ENCODE results near the gene MKI67.
A peak's percentile ranks its signal among the peaks of the same experiment; 100 is the strongest.

MKI67 gene

GRCh38 chr10:128137877-128138276, 11.7 kb upstream of the MKI67 start:
- H3K4me3 ChIP-seq (ENCODE audit: low read depth, low read length): no peak overlapping the region
- TF ChIP-seq CTCF (IDR thresholded peaks at IDR 0.05; ENCODE audit: low read depth, low read length): no peak
- DNase-seq (ENCODE audit: low read depth, low spot score): no peak
- in situ Hi-C loops (cut with HindIII; ENCODE audit: low sequenced_read_pairs): no loop called here

GRCh38 chr10:128130051-128130450, 3.8 kb upstream of the MKI67 start:
- TF ChIP-seq CTCF (IDR thresholded peaks at IDR 0.05; ENCODE audit: low read depth, low read length): no peak
- H3K4me3 ChIP-seq (ENCODE audit: low read depth, low read length): no peak overlapping the region
- DNase-seq (ENCODE audit: low read depth, low spot score): no peak
- in situ Hi-C loops (cut with HindIII; ENCODE audit: low sequenced_read_pairs): no loop called here

- in situ Hi-C loops (cut with HindIII; ENCODE audit: low sequenced_read_pairs): no loop called here
- H3K4me3 ChIP-seq (ENCODE audit: low read depth, low read length): no peak overlapping the region
- no peak for TF ChIP-seq CTCF (IDR thresholded peaks at IDR 0.05; ENCODE audit: low read depth, low read length)
- DNase-seq (ENCODE audit: low read depth, low spot score): no peak
Observed at GRCh38 chr10:128128582-128128981, 2.4 kb upstream of the MKI67 start.

- in situ Hi-C loops (cut with HindIII; ENCODE audit: low sequenced_read_pairs): no loop called here
- peak overlapping the region; percentile 74 for H3K4me3 ChIP-seq (ENCODE audit: low read depth, low read length)
- DNase-seq (ENCODE audit: low read depth, low spot score): peak; percentile 5
- no peak for TF ChIP-seq CTCF (IDR thresholded peaks at IDR 0.05; ENCODE audit: low read depth, low read length)
Observed at GRCh38 chr10:128125416-128125943, 743 bp downstream of the MKI67 start.

- DNase-seq (ENCODE audit: low read depth, low spot score): no peak
- H3K4me3 ChIP-seq (ENCODE audit: low read depth, low read length): peak overlapping the region; percentile 74
- in situ Hi-C loops (cut with HindIII; ENCODE audit: low sequenced_read_pairs): no loop called here
- TF ChIP-seq CTCF (IDR thresholded peaks at IDR 0.05; ENCODE audit: low read depth, low read length): no peak
Observed at GRCh38 chr10:128124813-128125403, 1.3 kb downstream of the MKI67 start.

- no peak for DNase-seq (ENCODE audit: low read depth, low spot score)
- no peak for TF ChIP-seq CTCF (IDR thresholded peaks at IDR 0.05; ENCODE audit: low read depth, low read length)
- H3K4me3 ChIP-seq (ENCODE audit: low read depth, low read length): no peak overlapping the region
- in situ Hi-C loops (cut with HindIII; ENCODE audit: low sequenced_read_pairs): no loop called here
Observed at GRCh38 chr10:128123846-128124245, 2.4 kb downstream of the MKI67 start.
